NCI-H2171 (cell line): ENCODE results near the gene ACKR4.
"Not testable (repeated sequence)": the region's sequence is repeated elsewhere in the genome, so short reads cannot be mapped to it uniquely, and the experiment has no call there.

ENCODE experiments used
- DNase-seq: peaks from one replicate; lab custom pipeline; 2025; lab: John Stamatoyannopoulos, UW

ACKR4 gene

DNA sequence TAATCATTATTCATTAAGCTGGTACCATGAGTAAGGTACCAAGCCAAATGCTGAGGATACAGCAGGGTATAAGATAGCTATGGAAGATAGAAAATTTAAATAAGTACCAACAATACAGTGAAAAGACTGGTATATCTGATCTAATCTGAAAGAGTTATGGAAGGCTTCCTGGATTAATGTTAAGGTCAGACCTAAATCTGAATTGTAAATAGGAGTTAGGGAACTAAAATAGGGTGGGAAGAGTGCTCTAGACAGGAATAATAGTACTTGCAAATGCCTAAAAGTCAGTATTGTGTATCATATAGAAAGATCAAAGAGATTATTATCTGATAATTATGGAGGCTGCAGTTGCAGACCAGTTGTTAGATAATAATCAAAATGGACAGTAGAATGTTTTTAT, 2.6 kb upstream of the ACKR4 start:
- no peak for DNase-seq

DNA sequence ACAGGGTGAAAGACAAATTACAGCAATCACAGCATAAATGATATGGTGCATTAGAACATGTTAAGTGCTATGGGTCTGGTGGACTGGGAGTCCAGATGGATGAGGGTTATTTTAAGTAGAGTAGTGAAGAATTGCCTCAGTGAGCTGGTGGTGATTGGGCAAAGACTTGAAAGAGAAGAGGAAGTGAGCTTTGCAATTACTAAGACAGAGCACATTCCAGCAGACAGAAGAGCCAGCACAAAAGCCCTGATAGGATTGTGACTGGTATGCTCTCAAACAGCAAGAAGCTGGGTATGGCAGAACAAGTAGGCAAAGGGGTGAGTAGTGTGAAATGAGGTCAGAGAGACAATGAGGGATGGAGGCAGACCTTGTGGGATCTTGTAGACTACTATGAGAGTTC, 2.1 kb upstream of the ACKR4 start:
- no peak for DNase-seq

DNA sequence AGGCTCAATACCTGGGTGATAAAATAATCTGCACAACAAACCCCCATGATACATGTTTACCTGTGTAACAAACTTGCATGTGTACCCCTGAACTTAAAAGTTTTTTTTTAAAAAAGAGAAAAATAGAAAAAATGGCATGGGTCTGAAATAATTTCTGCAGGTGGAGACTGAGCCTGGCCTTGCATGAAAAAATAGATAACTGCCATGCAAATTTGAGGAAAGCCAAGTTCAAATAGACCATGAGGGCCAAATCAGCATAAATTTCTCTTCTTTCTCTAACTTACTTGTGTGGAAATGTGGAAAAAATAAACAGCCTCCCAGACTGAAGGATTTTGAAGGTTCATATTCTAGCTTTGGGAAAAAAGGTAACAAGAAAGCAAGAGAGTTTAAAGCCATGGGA, 744 bp upstream of the ACKR4 start:
- DNase-seq: no peak

DNA sequence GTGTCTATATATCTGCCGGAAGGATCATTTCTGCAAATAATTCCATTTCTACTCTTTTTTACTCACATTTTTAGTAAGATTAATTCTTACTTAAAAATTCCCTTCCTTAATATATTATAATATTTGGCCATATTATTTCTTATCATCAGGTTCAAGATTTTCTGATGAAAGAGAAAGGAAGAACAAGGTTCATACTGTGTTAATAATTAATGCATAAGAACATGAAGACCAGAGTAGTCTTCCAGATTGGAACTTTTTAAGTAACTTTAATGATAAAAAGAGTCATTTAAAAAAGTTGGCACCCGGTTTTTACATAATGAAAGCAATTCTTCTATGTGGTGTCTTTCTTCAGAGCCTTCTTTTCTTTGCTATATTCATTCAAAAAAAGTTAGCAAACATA, 590 bp downstream of the ACKR4 start:
- no peak for DNase-seq

DNA sequence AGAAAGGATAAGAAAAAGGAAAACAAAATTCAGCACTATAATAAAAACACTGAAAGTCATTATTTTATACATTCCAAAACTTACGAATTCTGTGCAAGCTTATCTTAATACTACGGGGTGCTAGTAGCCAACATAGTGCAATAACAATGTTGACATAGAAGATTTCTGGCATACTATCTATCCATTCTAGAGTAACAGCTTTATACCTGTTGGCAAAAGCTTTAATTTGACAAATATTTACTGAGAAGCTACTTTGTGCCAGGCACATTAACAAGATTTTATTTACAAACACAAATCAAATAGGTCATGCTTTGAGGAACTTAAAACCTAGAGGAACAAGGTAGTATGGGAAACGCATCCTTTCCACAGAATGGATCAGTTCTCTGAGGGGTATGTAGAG, 1.1 kb downstream of the ACKR4 start:
- DNase-seq: no peak

DNA sequence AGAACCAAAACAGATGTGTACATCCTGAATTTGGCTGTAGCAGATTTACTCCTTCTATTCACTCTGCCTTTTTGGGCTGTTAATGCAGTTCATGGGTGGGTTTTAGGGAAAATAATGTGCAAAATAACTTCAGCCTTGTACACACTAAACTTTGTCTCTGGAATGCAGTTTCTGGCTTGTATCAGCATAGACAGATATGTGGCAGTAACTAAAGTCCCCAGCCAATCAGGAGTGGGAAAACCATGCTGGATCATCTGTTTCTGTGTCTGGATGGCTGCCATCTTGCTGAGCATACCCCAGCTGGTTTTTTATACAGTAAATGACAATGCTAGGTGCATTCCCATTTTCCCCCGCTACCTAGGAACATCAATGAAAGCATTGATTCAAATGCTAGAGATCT, 3.5 kb downstream of the ACKR4 start:
- not testable (repeated sequence) for DNase-seq

DNA sequence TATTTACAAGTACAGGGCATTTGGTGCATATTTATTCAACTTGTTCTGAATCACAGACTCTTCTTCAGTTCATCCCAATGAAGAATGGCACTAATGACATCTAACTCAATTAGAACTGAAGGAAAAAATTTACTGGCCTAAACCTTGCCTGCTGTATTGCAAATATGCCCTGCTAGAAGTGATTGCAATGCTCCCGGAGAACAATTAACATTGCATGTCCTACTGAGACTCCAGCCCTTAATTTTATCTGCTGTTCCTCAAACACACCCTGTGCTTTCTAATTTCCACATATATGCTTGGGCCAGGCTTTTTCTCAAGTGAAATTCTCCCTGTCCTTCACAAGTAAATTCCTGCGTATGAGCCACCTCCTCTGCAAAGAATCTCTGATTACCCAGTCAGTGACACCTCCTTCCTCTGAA, 8.3 kb downstream of the ACKR4 start:
- DNase-seq: no peak

DNA sequence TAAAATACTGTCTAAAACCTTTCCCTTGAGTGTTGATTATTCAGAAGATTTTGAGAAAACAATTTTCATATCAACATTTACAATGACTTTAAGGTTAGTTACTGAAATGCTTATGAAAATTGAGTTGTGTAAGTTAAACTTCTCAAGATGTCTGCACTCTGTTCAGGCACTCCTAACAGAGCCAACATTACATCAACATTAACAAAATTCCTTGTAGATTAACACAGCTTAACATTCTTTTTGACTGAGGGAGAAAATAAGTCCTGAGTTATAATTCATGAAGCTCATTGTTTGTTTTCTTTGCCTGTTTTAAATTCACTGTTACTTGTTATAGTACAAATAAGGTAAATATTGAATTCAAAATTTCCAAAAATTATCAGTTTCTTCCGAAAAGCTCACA, 9.0 kb downstream of the ACKR4 start:
- DNase-seq: no peak

DNA sequence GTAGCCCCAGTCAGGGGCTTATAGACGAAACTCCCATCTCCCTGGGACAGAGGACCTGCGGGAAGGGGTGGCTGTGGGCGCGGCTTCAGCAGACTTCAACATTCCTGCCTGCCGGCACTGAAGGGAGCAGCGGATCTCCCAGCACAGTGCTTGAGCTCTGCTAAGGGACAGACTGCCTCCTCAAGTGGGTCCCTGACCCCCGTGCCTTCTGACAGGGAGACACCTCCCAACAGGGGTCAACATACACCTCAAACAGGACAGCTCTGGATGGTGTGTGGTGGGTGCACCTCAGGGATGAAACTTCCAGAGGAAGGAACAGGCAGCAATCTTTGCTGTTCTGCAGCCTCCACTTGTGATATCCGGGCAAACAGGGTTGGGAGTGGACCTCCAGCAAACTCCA, 9.6 kb downstream of the ACKR4 start:
- DNase-seq: not testable (repeated sequence)

DNA sequence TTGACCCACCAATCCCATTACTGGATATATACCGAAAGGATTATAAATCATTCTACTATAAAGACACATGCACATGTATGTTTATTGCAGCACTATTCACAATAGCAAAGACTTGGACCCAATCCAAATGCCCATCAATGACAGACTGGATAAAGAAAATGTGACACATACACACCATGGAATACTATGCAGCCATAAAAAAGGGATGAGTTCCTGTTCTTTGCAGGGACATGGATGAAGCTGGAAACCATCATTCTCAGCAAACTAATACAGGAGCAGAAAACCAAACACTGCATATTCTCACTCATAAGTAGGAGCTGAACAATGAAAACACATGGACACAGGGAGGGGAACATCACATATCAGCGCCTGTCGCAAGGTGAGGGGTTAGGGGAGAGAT, 18.2 kb downstream of the ACKR4 start:
- DNase-seq: not testable (repeated sequence)

DNA sequence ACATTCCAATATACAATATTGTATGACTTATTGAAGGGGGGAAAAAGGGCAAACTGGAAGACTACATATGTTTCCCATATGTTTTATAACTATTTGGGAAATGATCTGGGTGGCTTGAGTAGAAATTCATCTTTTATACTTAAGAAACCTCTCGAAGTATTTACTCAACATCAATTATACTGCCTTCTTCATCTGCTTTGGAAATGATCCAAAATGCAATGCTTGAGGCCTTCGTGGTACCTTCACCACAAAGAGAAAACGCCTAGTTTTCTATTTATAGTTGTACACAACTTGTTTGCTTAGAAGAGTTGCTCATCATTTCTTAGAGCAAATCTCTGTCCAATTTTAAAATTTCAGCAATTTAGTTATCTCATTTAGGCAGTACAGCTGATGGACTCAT, 18.8 kb downstream of the ACKR4 start:
- no peak for DNase-seq

DNA sequence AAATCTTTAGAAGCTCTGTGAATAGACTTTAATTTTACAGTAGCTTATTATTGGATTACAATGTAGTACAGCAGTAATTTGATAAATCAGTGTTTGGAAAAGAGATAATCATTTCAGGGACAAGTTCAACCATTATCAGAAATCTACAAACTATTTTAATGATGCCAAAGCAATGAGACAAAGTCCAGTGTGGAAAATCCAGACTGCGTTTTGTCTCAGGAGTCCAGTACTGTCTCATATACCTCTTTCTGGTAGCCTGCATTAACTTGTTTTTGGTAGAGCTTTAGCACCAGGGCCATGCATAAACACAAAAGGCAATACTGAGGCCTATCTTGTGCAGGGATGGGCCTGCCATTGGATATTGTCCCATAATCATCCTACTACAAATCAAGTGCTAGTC, 19.7 kb downstream of the ACKR4 start:
- no peak for DNase-seq

DNA sequence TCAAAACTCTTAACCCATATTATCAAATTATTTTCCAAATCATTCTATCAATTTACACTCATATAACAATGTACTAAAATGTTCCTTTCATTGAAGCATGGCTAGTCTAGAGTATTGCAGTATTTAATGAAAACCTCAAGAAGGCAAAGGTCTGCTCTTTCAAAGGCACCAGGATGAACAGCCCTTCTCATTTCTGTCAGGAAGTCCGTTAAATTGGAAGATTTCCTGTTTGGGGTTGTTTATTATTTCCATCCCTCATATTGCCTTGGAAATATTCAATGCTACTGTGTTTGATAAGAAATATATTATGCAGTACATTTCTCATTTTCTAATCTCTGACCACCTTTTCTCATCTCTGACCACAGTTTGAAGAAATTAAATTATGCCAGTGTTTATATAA, 25.1 kb downstream of the ACKR4 start:
- DNase-seq: no peak

DNA sequence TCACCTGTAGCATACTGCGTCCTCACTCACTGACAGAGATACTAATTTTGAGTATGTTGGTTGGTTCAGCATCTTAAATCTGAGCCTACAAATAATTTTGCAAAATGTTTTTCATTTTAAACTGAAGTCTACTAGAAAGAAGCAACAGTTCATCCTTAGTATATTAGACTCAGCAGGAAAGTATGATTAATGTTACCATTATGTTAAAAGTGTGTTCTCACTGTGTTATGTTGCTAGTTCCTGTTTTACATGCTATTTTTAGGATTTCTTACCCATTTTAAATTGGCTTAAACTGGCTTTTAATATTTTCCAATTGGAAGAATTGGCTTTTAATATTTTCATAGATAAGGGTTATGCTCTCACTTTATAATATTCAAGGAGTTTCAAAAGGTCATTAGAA, 25.7 kb downstream of the ACKR4 start:
- no peak for DNase-seq

DNA sequence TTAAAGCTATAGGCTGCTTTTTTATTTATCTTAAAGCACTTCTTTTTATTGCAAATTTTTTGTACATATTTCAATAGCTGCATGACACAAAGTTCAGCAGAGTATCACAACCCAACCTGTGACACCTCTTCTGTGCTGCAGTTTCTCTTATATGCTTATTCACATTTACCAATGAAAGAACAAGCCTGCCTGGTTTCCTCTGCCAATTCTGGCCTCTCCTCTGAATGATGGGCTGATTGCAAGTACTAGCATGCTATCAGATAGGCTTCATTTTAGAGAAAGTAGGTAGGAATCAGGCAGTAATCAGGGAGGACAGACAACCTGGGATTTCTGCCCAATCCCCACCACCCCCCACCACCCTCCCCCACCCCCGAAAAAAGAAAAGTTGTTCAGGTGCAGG, 26.6 kb downstream of the ACKR4 start:
- no peak for DNase-seq

DNA sequence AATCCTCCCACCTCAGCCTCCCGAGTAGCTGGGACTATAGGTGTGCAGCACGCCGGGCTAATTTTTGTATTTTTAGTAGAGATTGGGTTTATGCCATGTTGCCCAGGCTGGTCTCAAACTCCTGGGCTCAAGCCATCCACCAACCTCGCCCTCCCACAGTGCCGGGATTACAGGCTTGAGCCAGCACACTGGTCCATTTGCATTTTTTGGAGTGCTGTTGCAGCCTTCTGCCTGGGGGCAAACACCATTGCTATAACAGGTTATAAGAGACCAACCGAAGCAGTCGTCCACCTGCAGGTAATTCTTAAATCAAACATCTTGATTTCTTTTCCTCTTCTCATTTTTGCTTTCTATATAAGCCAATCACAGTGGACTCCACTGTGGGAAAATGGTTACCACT, 27.7 kb downstream of the ACKR4 start:
- no peak for DNase-seq

DNA sequence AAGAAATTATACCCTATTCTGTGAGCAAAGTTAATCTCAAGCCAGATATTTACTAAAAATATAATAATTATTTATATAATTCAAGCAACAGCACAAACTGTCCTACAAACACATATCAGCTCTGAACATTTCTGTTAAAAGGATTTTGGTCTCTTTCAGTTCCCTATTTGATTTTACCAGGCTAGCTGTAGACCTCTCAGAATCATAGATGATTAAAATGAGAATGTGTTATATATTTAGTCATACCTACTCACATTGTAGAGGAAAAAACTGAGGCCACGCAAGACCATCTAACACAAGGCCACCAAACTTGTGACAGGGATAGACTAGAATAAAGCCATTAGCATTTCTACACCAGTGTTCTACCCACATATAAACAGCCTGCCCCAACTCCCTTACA, 28.5 kb downstream of the ACKR4 start:
- DNase-seq: no peak

DNA sequence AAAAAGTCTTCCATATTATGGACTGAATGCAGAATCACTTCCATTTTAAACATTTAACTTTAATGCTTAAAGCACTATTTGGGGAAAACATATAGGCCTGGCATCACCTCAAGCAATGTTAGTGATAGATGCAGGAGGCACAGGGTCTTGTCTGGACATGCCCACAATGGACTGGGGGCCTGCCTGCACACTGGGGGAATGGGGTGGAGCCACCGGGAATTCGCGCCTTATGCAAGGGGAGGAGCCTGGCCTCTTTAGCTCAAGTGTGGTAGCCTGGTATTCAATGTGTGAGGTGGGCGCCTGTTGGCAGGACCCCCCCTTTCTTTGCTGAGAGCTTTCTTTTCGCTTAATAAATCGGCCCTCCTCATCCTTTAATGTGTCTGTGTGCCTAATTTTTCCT, 29.9 kb downstream of the ACKR4 start:
- no peak for DNase-seq

DNA sequence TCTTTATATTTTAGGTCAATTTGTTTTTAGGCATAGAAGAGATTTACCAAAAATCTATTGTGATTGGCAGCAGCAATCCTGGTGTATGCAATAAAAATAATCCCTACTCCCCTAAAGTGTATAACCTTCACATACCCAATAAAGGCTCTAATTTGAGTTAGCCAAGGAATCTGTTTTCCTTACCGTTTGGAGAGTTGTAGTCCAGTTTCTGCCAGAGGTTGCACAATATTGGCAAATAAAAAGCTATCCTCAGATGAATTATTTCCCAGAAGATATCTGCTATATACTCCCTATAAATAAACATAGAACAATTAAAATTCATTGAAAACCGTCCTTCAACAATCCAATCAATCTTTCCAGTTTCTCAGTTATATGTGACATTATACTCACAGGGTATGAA, 31.1 kb downstream of the ACKR4 start:
- no peak for DNase-seq

DNA sequence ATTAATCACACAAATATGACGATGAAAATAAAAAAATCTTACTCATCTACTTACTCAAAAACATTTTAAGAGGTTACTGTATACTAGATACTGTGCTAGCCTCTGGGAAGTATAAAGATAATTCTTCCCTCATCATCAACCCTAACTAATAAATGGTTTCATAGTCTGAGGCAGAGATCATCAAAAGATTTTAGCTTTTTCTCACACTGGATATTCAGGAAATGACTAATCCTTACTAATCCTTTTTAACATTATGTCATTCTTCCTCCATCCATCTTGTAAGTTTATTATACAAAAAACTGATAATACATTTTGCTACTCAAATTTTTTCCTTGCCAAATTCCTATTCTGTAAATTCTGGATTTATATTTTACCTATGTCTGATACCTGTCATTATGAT, 32.9 kb downstream of the ACKR4 start:
- no peak for DNase-seq

DNA sequence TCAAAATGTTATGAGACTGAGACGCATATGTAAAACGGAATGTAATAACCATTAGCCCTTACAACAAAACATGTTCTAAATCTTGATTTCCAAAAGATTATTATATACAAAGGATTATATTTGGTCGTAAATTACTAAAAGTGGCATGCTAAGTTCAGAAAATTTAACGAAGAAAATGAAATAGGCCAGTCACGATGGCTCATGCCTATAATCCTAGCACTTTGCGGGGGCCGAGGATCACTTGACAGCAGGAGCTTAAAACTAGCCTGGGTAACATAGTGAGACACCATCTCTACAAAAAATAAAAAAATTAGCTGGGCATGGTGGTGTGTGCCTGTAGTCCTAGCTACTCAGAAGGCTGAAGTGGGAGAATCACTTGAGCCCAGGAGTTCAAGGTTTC, 33.5 kb downstream of the ACKR4 start:
- no peak for DNase-seq

DNA sequence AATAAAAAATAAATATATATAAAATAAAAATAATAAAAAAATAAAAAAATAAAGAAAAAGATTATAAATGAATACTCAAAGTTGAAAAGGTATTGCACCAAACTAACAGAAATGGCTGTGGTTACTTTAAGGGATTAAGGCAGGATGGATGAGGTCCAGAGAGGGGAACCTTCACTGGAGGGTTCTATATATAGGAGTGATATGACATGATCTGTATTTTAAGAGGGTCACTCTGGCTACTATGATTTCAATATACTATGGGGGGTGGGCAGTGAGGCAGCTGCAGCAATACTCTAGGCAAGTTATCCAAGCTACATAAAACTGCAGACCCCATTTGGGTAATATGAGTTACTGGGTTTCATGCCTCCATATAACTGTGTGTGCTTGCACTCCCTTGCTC, 38.0 kb downstream of the ACKR4 start:
- no peak for DNase-seq

DNA sequence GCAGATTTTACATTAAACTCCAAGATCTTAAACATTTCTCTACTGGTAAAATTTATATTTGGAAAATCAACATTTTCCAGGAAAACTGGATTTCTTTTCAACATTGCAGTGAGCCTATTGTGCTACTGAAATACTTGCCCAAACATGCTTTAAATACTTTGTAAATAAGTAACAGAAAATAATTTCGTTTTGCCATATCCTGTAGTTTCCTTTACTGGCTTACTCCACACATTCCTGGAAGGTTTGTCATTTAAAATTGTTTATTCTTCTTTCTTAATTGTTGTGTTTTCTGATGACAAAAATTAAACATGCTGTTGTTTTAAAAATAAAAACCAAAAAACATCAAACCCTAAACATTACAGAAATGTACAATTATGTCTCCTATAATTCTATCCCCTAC, 40.5 kb downstream of the ACKR4 start:
- no peak for DNase-seq

DNA sequence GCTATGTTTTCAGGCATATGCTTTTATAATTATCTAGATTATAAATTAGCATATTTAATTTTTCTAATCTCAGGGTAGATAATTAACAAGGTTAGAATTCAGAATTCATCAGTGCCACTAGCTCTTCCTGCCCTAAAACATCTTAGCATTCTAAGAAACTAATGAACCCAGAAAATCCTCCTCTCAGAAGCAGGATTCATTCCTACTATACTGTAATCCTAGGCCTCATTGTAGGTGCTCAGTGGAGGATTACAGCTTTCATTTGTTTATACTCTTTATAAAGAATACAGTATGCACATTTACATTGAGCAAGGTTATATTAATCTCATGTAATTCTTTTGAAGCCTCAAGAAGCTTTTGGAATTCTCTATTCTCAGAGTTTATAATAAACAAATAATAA, 41.6 kb downstream of the ACKR4 start:
- DNase-seq: no peak

DNA sequence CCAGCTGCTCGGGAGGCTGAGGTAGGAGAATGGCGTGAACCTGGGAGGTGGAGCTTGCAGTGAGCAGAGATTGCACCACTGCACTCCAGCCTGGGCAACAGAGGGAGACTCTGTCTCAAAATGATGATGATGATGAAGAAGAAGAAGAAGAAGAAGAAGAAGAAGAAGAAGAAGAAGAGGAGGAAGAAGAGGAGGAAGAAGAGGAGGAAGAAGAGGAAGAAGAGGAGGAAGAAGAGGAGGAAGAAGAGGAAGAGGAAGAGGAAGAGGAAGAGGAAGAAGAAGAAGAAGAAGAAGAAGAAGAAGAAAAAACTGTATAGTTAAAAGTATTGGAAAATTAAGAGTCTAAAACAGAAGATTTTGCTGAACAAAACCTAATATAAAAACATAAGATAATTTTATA, 44.4 kb downstream of the ACKR4 start:
- not testable (repeated sequence) for DNase-seq
